CD4-positive, CD25-positive, alpha-beta regulatory T cell (primary cell): ENCODE results near the gene PLD3. TPM values are rescaled to one million over a fixed set of nuclear protein-coding genes. Genes with fewer than 3 reads are reported as not detected.

ENCODE experiments used
- ATAC-seq, 2 donors: fragments of 150-1000 bp; cut with Tn5 transposase; one replicate each; pipeline ENCODE4 v1.10.0; 2021; ENCODE audit warnings: low read depth in 2 of 2, moderate number of reproducible peaks in 2 of 2, moderate library complexity in 1 of 2
- DNase-seq, 3 donors: peaks; one replicate each; pipeline versions ENCODE4 v3.0.0 to v3.0.0-alpha.2; 2012 to 2022; ENCODE audit warnings: mixed read lengths in 1 of 3
- H3K27ac ChIP-seq: one replicate; pipeline ENCODE4 v1.7.0; 2013; ENCODE audit warnings: mild to moderate bottlenecking, low read length; ENCODE audit not compliant: insufficient read depth, poor library complexity, severe bottlenecking
- H3K27me3 ChIP-seq: one replicate; pipeline ENCODE4 v1.7.0; 2013; ENCODE audit warnings: low read length; ENCODE audit not compliant: control insufficient read depth, insufficient read depth
- H3K36me3 ChIP-seq: one replicate; pipeline ENCODE4 v1.7.0; 2013; ENCODE audit warnings: mild to moderate bottlenecking, low read length, moderate library complexity; ENCODE audit not compliant: control insufficient read depth, insufficient read depth
- H3K4me1 ChIP-seq: 2 replicates; pipeline ENCODE4 v1.7.0; 2013; ENCODE audit warnings: mild to moderate bottlenecking, low read length; ENCODE audit not compliant: insufficient read depth, control insufficient read depth, poor library complexity, severe bottlenecking
- H3K4me3 ChIP-seq: one replicate; pipeline ENCODE4 v1.7.0; 2013; ENCODE audit warnings: low read depth, mild to moderate bottlenecking, low read length, moderate library complexity
- H3K9me3 ChIP-seq, 2 experiments: 1 replicate in 1 of 2; 2 replicates in 1 of 2; pipeline ENCODE4 v1.7.0; 2013; ENCODE audit warnings: low read length in 2 of 2, mild to moderate bottlenecking in 1 of 2, moderate library complexity in 1 of 2; ENCODE audit not compliant: control insufficient read depth in 2 of 2
- H3K27ac Mint-ChIP-seq, 3 donors: one replicate each; pipeline ENCODE4 v1.8.0; 2020 to 2022; ENCODE audit warnings: mild to moderate bottlenecking in 3 of 3, mixed read lengths in 3 of 3, moderate library complexity in 2 of 3
- H3K27me3 Mint-ChIP-seq: one replicate; pipeline ENCODE4 v1.8.0; 2022; ENCODE audit warnings: mild to moderate bottlenecking, mixed read lengths
- H3K36me3 Mint-ChIP-seq: one replicate; pipeline ENCODE4 v1.8.0; 2020; ENCODE audit warnings: mixed read lengths
- H3K4me1 Mint-ChIP-seq, 4 donors: one replicate each; pipeline ENCODE4 v1.8.0; 2020 to 2022; ENCODE audit warnings: mixed read lengths in 4 of 4, mild to moderate bottlenecking in 1 of 4
- H3K4me3 Mint-ChIP-seq, 4 donors: one replicate each; pipeline ENCODE4 v1.8.0; 2020 to 2022; ENCODE audit warnings: mild to moderate bottlenecking in 4 of 4, mixed read lengths in 4 of 4, moderate library complexity in 3 of 4
- H3K9me3 Mint-ChIP-seq, 7 donors: one replicate each; pipeline ENCODE4 v1.8.0; 2020 to 2022; ENCODE audit warnings: mixed read lengths in 7 of 7, mild to moderate bottlenecking in 3 of 7, moderate library complexity in 2 of 7
- polyA plus RNA-seq, 4 donors: library from polyadenylated mRNA; unstranded; fragments of 300-500 nt; fragmentation: Illumina TruSeq; gene quantifications; one replicate each; pipeline ENCODE4 v1.2.3, GENCODE V29; 2021
- total RNA-seq: library from RNA; stranded (reverse); gene quantifications from one replicate; pipeline ENCODE4 v1.2.3, GENCODE V29; 2022

Gene PLD3
- total and polyA plus RNA-seq, 5 donors from 2014 or later, result 49.2 to 73.7 (median 50.3) TPM

GRCh38 chr19:40388481-40388880 is 40.0 kb downstream of the PLD3 start:
- ATAC-seq (no peak), DNase-seq (no peak)
- no peaks in the 10 kb centered on the region for H3K36me3 ChIP-seq
- Mint-ChIP-seq H3K27me3 (no peaks in the 10 kb centered on the region), H3K36me3 (no peaks in the 10 kb centered on the region), H3K4me3 (no peak overlapping the region), H3K9me3 (peaks cover 0 to 1% (median 0%) of the 10 kb centered on the region in 7 donors), H3K27ac (no peak overlapping the region), H3K4me1 (no peaks in the 10 kb centered on the region)
- H3K27ac ChIP-seq, result no peak overlapping the region
- no peaks in the 10 kb centered on the region for H3K9me3 ChIP-seq
- no peaks in the 10 kb centered on the region for H3K27me3 ChIP-seq
- no peak overlapping the region for H3K4me3 ChIP-seq
- no peaks in the 10 kb centered on the region for H3K4me1 ChIP-seq

DNA sequence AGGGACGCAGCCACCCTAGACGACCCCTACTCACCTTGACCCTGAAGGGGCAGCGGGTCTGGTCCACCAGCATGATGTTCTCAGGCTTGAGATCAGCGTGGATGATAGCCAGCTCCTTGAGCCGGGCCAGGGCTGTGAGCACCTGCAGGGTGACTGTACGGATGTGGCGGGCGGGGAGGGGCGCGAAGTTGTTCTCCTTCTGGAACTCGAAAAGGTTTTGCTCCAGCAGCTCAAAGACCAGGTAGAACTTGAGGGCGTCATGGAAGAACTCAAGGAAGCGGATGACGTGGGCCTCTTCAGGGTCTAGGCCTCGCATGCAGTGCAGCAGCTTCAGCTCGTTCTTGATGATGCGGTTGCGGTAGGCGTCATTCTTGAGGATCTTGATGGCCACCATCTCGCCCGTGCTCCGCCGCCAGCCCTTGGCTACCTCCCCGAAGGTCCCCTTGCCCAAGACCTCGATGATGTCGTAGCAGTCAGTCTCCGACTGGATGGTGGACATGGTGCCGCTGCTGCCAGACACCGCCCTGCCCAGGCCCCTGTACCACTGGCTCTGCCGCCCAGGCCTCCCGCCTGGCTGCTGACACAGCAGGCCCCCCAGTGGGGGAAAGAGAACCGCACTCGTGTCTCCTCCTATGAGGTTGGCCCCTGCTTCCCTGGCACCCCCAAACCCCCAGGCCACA is 41.0 kb downstream of the PLD3 start:
- no peak overlapping the region for H3K4me3 Mint-ChIP-seq
- no peaks in the 10 kb centered on the region for H3K36me3 ChIP-seq
- no peaks in the 10 kb centered on the region for H3K4me1 Mint-ChIP-seq
- no peak overlapping the region for H3K4me3 ChIP-seq
- H3K27ac Mint-ChIP-seq, result no peak overlapping the region
- no peaks in the 10 kb centered on the region for H3K4me1 ChIP-seq
- no peaks in the 10 kb centered on the region for H3K27me3 Mint-ChIP-seq
- no peaks in the 10 kb centered on the region for H3K9me3 ChIP-seq
- ATAC-seq (no peak), DNase-seq (no peak)
- no peaks in the 10 kb centered on the region for H3K36me3 Mint-ChIP-seq
- H3K27ac ChIP-seq, result no peak overlapping the region
- H3K9me3 Mint-ChIP-seq, result no peaks in the 10 kb centered on the region
- no peaks in the 10 kb centered on the region for H3K27me3 ChIP-seq

GRCh38 chr19:40390084-40390742 is 41.7 kb downstream of the PLD3 start, which contains the start of gene HIPK4:
TSS of gene HIPK4 (minus strand) at chr19:40390181. CDS start at chr19:40389902, 279 bp downstream.
- Histone ChIP-seq H3K27me3 (no peaks in the 10 kb centered on the region), H3K4me1 (no peaks in the 10 kb centered on the region), H3K4me3 (no peak within 1 kb of the TSS), H3K27ac (no peak within 1 kb of the TSS), H3K36me3 (no peaks in the 10 kb centered on the region), H3K9me3 (no peaks in the 10 kb centered on the region)
- Mint-ChIP-seq H3K36me3 (no peaks in the 10 kb centered on the region), H3K4me1 (no peaks in the 10 kb centered on the region), H3K27ac (no peak within 1 kb of the TSS), H3K9me3 (no peaks in the 10 kb centered on the region), H3K27me3 (no peaks in the 10 kb centered on the region), H3K4me3 (peak within 1 kb of the TSS in 1 of 4 donors; percentile 51)
- ATAC-seq, result no peak
- no peak for DNase-seq

DNA sequence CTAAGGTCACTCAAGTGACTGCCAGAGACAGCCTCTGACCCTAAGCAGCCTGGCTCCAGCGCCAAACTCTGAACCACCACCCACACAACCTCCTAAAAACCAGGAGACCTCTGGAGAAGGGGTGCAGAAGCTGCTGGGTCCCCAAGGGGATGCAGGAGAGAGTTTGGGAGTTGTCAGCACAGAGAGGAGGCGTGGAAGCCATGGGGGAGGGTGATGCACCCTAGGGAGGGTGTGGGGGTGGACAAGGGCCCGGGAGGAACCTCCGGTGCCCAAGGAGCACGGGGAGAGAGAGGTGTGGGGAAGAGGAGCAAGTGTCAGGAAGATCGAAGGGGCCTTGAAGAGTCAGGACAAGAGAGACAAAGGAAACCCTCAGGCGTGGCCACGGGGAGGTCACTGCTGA is 43.6 kb downstream of the PLD3 start:
- Mint-ChIP-seq H3K4me1 (no peaks in the 10 kb centered on the region), H3K4me3 (no peak overlapping the region), H3K36me3 (no peaks in the 10 kb centered on the region), H3K9me3 (no peaks in the 10 kb centered on the region), H3K27me3 (no peaks in the 10 kb centered on the region), H3K27ac (no peak overlapping the region)
- Histone ChIP-seq H3K4me1 (no peaks in the 10 kb centered on the region), H3K36me3 (no peaks in the 10 kb centered on the region), H3K27me3 (no peaks in the 10 kb centered on the region), H3K4me3 (no peak overlapping the region), H3K9me3 (no peaks in the 10 kb centered on the region), H3K27ac (no peak overlapping the region)
- ATAC-seq (no peak), DNase-seq (no peak)

- Histone ChIP-seq H3K27ac (no peak overlapping the region), H3K27me3 (no peaks in the 10 kb centered on the region), H3K4me1 (no peaks in the 10 kb centered on the region), H3K36me3 (no peaks in the 10 kb centered on the region), H3K9me3 (no peaks in the 10 kb centered on the region), H3K4me3 (no peak overlapping the region)
- Mint-ChIP-seq H3K27me3 (no peaks in the 10 kb centered on the region), H3K4me1 (no peaks in the 10 kb centered on the region), H3K27ac (no peak overlapping the region), H3K9me3 (no peaks in the 10 kb centered on the region), H3K4me3 (no peak overlapping the region), H3K36me3 (no peaks in the 10 kb centered on the region)
- ATAC-seq (no peak), DNase-seq (no peak)
Observed at GRCh38 chr19:40392894-40393517, 44.5 kb downstream of the PLD3 start.

DNA sequence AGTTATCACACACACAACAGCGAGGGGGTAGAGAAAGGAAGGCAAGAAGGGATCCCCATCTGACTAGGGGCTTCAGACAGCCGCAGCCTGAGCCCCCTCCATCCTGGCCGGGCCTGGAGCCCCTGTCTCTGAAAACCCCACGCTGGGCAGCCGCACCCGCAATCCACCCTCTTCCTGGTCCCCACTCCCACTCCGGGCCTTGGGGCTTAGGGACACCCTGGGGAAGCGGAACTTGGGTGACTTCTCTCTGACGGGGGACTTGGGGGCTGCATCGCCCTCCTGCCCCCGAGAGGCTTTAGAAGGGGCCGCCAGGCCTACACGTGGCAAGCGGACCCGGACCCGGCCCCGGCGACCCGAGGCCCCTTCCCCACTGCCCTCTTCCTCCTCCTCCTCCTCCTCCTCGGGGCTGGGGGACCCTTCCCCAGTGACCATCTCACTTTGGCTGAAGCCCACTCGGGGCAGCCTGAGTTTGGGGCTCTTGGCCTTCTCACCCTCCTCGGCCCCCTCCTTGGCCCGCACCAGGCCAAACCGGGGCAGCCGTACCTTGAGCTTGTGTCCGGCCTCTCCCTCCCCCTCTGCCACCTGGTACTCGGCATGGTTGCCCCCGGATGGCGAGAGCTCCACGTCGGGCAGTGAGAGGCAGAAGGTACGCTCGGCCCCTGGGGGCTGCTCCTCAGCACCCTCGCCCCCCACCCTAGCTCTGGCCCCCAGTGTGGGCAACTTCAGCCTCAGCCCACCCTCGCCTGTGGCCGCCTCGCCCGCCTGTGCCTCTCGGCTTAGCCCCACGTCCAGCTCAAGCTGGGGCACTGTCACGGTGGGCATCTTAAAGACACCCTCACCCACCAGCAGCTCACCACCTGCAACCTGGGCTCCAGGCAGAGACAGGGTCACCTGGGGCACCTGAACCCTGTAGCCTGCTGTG is 45.7 kb downstream of the PLD3 start:
- DNase-seq (no peak), ATAC-seq (no peak)
- Mint-ChIP-seq H3K4me1 (peaks cover 0 to 9% (median 3%) of the 10 kb centered on the region in 4 donors), H3K27me3 (no peaks in the 10 kb centered on the region), H3K27ac (no peak overlapping the region), H3K4me3 (no peak overlapping the region), H3K36me3 (peaks cover 3% of the 10 kb centered on the region), H3K9me3 (peaks cover 0 to 1% (median 0%) of the 10 kb centered on the region in 7 donors)
- H3K4me3 ChIP-seq, result no peak overlapping the region
- no peaks in the 10 kb centered on the region for H3K36me3 ChIP-seq
- H3K4me1 ChIP-seq, result no peaks in the 10 kb centered on the region
- no peaks in the 10 kb centered on the region for H3K9me3 ChIP-seq
- no peaks in the 10 kb centered on the region for H3K27me3 ChIP-seq
- H3K27ac ChIP-seq, result no peak overlapping the region

DNA sequence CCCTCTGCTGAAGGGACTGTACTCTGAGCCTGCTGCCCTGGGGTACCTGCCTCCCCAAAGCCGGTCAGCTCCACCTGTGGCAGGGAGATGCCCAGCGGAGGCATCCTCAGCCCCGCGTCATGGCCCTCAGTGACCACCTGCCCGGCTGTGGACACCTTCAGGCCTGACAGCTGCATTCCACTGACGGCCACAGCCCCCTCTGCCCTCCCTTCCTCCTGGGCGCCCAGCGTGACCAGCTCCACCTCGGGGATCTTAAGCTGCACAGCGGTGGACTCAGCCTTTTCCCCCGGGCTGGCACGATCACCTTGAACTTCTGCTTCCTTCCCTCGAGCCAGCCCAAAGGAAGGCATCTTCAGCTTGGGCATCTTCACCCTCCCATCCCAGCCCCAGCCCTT is 46.3 kb downstream of the PLD3 start:
- Histone ChIP-seq H3K27ac (no peak overlapping the region), H3K9me3 (no peaks in the 10 kb centered on the region), H3K4me3 (no peak overlapping the region), H3K4me1 (no peaks in the 10 kb centered on the region), H3K36me3 (no peaks in the 10 kb centered on the region), H3K27me3 (no peaks in the 10 kb centered on the region)
- no peak overlapping the region for H3K27ac Mint-ChIP-seq
- H3K9me3 Mint-ChIP-seq, result peaks cover 0 to 1% (median 0%) of the 10 kb centered on the region in 7 donors
- ATAC-seq (no peak), DNase-seq (no peak)
- peaks cover 4% of the 10 kb centered on the region for H3K27me3 Mint-ChIP-seq
- no peak overlapping the region for H3K4me3 Mint-ChIP-seq
- H3K4me1 Mint-ChIP-seq, result peaks cover 0 to 14% (median 8%) of the 10 kb centered on the region in 4 donors
- H3K36me3 Mint-ChIP-seq, result peaks cover 3% of the 10 kb centered on the region
